H9 (cell line): ENCODE results near the gene ITGA8. TPM values are rescaled to one million over a fixed set of nuclear protein-coding genes. Genes with fewer than 3 reads are reported as not detected.

Experiments used
- DNase-seq: peaks from one replicate; pipeline ENCODE4 v3.0.0-alpha.2; 2017
- H2AFZ ChIP-seq: one replicate; pipeline ENCODE4 v1.6.1; 2013; ENCODE audit warnings: mild to moderate bottlenecking, low read length, control low read depth, moderate library complexity
- H2AK5ac ChIP-seq: 2 replicates; pipeline ENCODE4 v1.6.1; 2013; ENCODE audit warnings: low read length, control low read depth, mixed read lengths; ENCODE audit not compliant: insufficient read length
- H2BK120ac ChIP-seq: one replicate; pipeline ENCODE4 v1.6.1; 2013; ENCODE audit warnings: low read depth, mild to moderate bottlenecking, low read length, control low read depth, inconsistent platforms; ENCODE audit not compliant: poor library complexity, severe bottlenecking
- H2BK12ac ChIP-seq: 2 replicates; pipeline ENCODE4 v1.6.1; 2013; ENCODE audit warnings: low read length, control low read depth, mixed read lengths, low read depth; ENCODE audit not compliant: insufficient read length
- H2BK15ac ChIP-seq: 2 replicates; pipeline ENCODE4 v1.6.1; 2013; ENCODE audit warnings: low read depth, low read length, control low read depth
- H2BK20ac ChIP-seq: one replicate; pipeline ENCODE4 v1.6.1; 2013; ENCODE audit warnings: low read depth, mild to moderate bottlenecking, low read length, control low read depth, inconsistent platforms; ENCODE audit not compliant: poor library complexity, severe bottlenecking
- H2BK5ac ChIP-seq: 2 replicates; pipeline ENCODE4 v1.6.1; 2013; ENCODE audit warnings: low read length, control low read depth, mixed read lengths; ENCODE audit not compliant: insufficient read length
- H3K14ac ChIP-seq: 2 replicates; pipeline ENCODE4 v1.6.1; 2013; ENCODE audit warnings: low read length, control low read depth; ENCODE audit not compliant: insufficient read depth
- H3K18ac ChIP-seq: 2 replicates; pipeline ENCODE4 v1.6.1; 2013; ENCODE audit warnings: low read depth, mild to moderate bottlenecking, mixed read lengths, low read length, control low read depth; ENCODE audit not compliant: insufficient read length
- H3K23ac ChIP-seq: 2 replicates; pipeline ENCODE4 v1.6.1; 2013; ENCODE audit warnings: low read length, control low read depth, mixed read lengths, low read depth; ENCODE audit not compliant: insufficient read length
- H3K23me2 ChIP-seq: 2 replicates; pipeline ENCODE4 v1.6.1; 2013; ENCODE audit warnings: low read depth, mild to moderate bottlenecking, mixed read lengths, low read length, control low read depth; ENCODE audit not compliant: insufficient read length, poor library complexity, severe bottlenecking
- H3K27ac ChIP-seq: 2 replicates; pipeline ENCODE4 v1.5.1; 2013; ENCODE audit warnings: low read length, control low read depth, mixed read lengths, low read depth; ENCODE audit not compliant: insufficient read length
- H3K27me3 ChIP-seq: 2 replicates; pipeline ENCODE4 v1.6.1; 2013; ENCODE audit warnings: low read length, control low read depth, inconsistent platforms; ENCODE audit not compliant: insufficient read depth
- H3K4ac ChIP-seq: 2 replicates; pipeline ENCODE4 v1.6.1; 2013; ENCODE audit warnings: low read depth, mild to moderate bottlenecking, control low read depth, inconsistent platforms, low read length, moderate library complexity
- H3K4me1 ChIP-seq: 2 replicates; pipeline ENCODE4 v1.6.1; 2013; ENCODE audit warnings: low read length, control low read depth, inconsistent platforms; ENCODE audit not compliant: insufficient read depth
- H3K4me2 ChIP-seq: 2 replicates; pipeline ENCODE4 v1.6.1; 2013; ENCODE audit warnings: low read length, control low read depth, mixed read lengths; ENCODE audit not compliant: insufficient read length, insufficient read depth
- H3K56ac ChIP-seq: 2 replicates; pipeline ENCODE4 v1.6.1; 2013; ENCODE audit warnings: low read depth, mild to moderate bottlenecking, mixed read lengths, low read length, control low read depth; ENCODE audit not compliant: insufficient read length
- H3K79me1 ChIP-seq: 2 replicates; pipeline ENCODE4 v1.6.1; 2013; ENCODE audit warnings: low read depth, mild to moderate bottlenecking, moderate library complexity, low read length, control low read depth, inconsistent platforms; ENCODE audit not compliant: insufficient read depth, poor library complexity, severe bottlenecking
- H3K79me2 ChIP-seq: 2 replicates; pipeline ENCODE4 v1.6.1; 2013; ENCODE audit warnings: low read length, control low read depth, inconsistent platforms; ENCODE audit not compliant: insufficient read depth
- H3K9ac ChIP-seq: 2 replicates; pipeline ENCODE4 v1.6.1; 2013; ENCODE audit warnings: low read length, control low read depth, mixed read lengths; ENCODE audit not compliant: insufficient read length; ENCODE audit errors: extremely low read depth
- H3K9me3 ChIP-seq: one replicate; pipeline ENCODE4 v1.6.1; 2013; ENCODE audit warnings: low read depth, low read length, inconsistent platforms; ENCODE audit not compliant: control insufficient read depth
- H3T11ph ChIP-seq: one replicate; pipeline ENCODE4 v1.6.1; 2013; ENCODE audit warnings: mild to moderate bottlenecking, low read length, control low read depth, inconsistent platforms
- H4K20me1 ChIP-seq: one replicate; pipeline ENCODE4 v1.6.1; 2013; ENCODE audit not compliant: control insufficient read depth, insufficient read length, insufficient read depth
- H4K5ac ChIP-seq: 2 replicates; pipeline ENCODE4 v1.6.1; 2013; ENCODE audit warnings: low read depth, mild to moderate bottlenecking, mixed read lengths, low read length, control low read depth; ENCODE audit not compliant: insufficient read length
- H4K8ac ChIP-seq: replicated peaks from 2 replicates; pipeline ENCODE4 v1.6.1; 2013; ENCODE audit warnings: low read length, control low read depth, mixed read lengths, low read depth; ENCODE audit not compliant: insufficient read length
- H4K91ac ChIP-seq: 2 replicates; pipeline ENCODE4 v1.6.1; 2013; ENCODE audit warnings: low read depth, mild to moderate bottlenecking, moderate library complexity, mixed read lengths, low read length, control low read depth; ENCODE audit not compliant: insufficient read length
- H3K27ac Mint-ChIP-seq, 3 experiments: 2 replicates in 2 of 3; 3 replicates in 1 of 3; pipeline ENCODE4 v1.8.0; 2020 to 2021; ENCODE audit warnings: mixed read lengths in 3 of 3, mild to moderate bottlenecking in 1 of 3, moderate library complexity in 1 of 3
- H3K27me3 Mint-ChIP-seq: 2 replicates; pipeline ENCODE4 v1.8.0; 2021; ENCODE audit warnings: low read depth, mild to moderate bottlenecking, moderate library complexity, mixed read lengths
- H3K36me3 Mint-ChIP-seq, 3 experiments: 2 replicates in 2 of 3; 3 replicates in 1 of 3; pipeline ENCODE4 v1.8.0; 2020 to 2021; ENCODE audit warnings: low read depth in 3 of 3, mixed read lengths in 3 of 3; ENCODE audit not compliant: insufficient read depth in 1 of 3
- H3K4me1 Mint-ChIP-seq, 2 experiments: 2 replicates each; pipeline ENCODE4 v1.8.0; 2020; ENCODE audit warnings: mixed read lengths in 2 of 2
- H3K4me3 Mint-ChIP-seq, 2 experiments: 2 replicates in 1 of 2; 3 replicates in 1 of 2; pipeline ENCODE4 v1.8.0; 2020 to 2021; ENCODE audit warnings: mild to moderate bottlenecking in 2 of 2, mixed read lengths in 2 of 2, moderate library complexity in 1 of 2
- H3K9me3 Mint-ChIP-seq, 2 experiments: 2 replicates in 1 of 2; 3 replicates in 1 of 2; pipeline ENCODE4 v1.8.0; 2020; ENCODE audit warnings: mild to moderate bottlenecking in 2 of 2, mixed read lengths in 2 of 2, moderate library complexity in 1 of 2
- WGBS: extraction: QIAGEN DNeasy Blood & Tissue Kit; methylation state at CpG from one replicate; pipeline ENCODE4 v1.1.7; 2013; ENCODE audit warnings: missing lambda C conversion rate, low lambda C conversion rate, mixed read lengths; ENCODE audit not compliant: insufficient read length; ENCODE audit errors: extremely low coverage; 5-methylcytosine and 5-hydroxymethylcytosine counted together
- total RNA-seq: library from RNA; stranded (reverse); gene quantifications from 2 replicates; pipeline ENCODE4 v1.2.1, GENCODE V29; 2021
- TF ChIP-seq, protein P1 (sequence below): fragments of 200-600 bp; sonication (generic); conservative IDR thresholded peaks from 3 replicates; pipeline ENCODE4 v1.8.0; 2021; ENCODE audit warnings: antibody characterized with exemption, mild to moderate bottlenecking

ITGA8 gene
- total RNA-seq, 1 experiment from 2014 or later = not detected

DNA sequence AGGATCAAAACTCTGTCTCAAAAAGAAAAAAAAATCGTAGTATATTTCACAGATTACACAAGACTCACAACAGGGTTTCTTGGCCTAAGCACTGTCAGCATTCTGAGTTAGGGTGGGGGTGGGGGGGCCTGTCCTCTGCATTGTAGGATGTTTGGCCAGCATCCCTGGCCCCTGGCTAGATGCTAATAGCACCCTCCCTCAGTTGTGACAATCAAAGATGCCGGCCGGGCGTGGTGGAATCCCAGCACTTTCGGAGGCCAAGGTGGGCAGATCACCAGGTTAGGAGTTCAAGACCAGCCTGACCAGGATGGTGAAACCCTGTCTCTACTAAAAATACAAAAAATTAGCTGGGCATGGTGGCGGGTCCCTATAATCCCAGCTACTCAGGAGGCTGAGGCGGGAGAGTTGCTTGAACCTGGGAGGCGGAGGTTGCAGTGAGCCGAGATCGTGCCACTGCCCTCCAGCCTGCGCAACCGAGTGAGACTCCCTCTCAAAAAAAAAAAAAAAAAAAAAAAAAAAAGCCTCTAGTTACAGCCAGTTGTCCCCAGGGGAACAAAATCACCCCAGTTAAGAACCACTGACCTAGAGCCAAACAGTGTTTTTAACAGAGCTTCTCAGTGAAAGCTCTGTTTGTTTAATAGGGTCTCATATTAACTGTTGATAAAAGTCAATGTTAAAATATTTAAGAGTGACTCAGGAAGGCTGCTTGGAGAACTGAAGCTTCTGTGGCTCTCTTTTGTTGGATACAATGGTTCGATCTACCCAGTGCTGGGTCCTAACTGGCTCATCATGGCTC is 187.6 kb downstream of the ITGA8 start:
- no peaks in the 10 kb centered on the region for H3K36me3 Mint-ChIP-seq
- DNase-seq = no peak
- Histone ChIP-seq H3K23ac (no peak overlapping the region), H3K79me1 (no peaks in the 10 kb centered on the region), H2AK5ac (no peak overlapping the region), H3K23me2 (no peaks in the 10 kb centered on the region), H3K27ac (no peak overlapping the region), H3K4me2 (no peak overlapping the region), H2BK15ac (no peak overlapping the region), H4K8ac (no peak overlapping the region), H4K5ac (no peak overlapping the region), H2AFZ (no peak overlapping the region), H2BK120ac (no peak overlapping the region), H3K56ac (no peak overlapping the region), H3K79me2 (no peaks in the 10 kb centered on the region), H2BK5ac (no peak overlapping the region), H4K91ac (no peak overlapping the region), H3K4ac (no peak overlapping the region), H3K9me3 (no peaks in the 10 kb centered on the region), H2BK20ac (no peak overlapping the region), H3K9ac (no peak overlapping the region), H2BK12ac (no peak overlapping the region), H3K14ac (no peak overlapping the region), H3T11ph (no peak overlapping the region), H3K18ac (no peak overlapping the region), H3K4me1 (no peaks in the 10 kb centered on the region), H4K20me1 (no peaks in the 10 kb centered on the region), H3K27me3 (no peaks in the 10 kb centered on the region)
- no peaks in the 10 kb centered on the region for H3K4me1 Mint-ChIP-seq
- H3K4me3 Mint-ChIP-seq = no peak overlapping the region
- no peaks in the 10 kb centered on the region; a peak in 1 of 5 replicates for H3K9me3 Mint-ChIP-seq
- no peak overlapping the region for H3K27ac Mint-ChIP-seq
- peaks cover 18% of the 10 kb centered on the region for H3K27me3 Mint-ChIP-seq
- TF ChIP-seq, protein P1, sequence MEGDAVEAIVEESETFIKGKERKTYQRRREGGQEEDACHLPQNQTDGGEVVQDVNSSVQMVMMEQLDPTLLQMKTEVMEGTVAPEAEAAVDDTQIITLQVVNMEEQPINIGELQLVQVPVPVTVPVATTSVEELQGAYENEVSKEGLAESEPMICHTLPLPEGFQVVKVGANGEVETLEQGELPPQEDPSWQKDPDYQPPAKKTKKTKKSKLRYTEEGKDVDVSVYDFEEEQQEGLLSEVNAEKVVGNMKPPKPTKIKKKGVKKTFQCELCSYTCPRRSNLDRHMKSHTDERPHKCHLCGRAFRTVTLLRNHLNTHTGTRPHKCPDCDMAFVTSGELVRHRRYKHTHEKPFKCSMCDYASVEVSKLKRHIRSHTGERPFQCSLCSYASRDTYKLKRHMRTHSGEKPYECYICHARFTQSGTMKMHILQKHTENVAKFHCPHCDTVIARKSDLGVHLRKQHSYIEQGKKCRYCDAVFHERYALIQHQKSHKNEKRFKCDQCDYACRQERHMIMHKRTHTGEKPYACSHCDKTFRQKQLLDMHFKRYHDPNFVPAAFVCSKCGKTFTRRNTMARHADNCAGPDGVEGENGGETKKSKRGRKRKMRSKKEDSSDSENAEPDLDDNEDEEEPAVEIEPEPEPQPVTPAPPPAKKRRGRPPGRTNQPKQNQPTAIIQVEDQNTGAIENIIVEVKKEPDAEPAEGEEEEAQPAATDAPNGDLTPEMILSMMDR = no peak
- no CpG with 5 or more reads among the region's 13 CpGs for WGBS
